NCI-H1092 (cell line): ENCODE data around the gene RAB12.
"Not testable (repeated sequence)": the region's sequence is repeated elsewhere in the genome, so short reads cannot be mapped to it uniquely, and the experiment has no call there.

Source experiments
- DNase-seq: peaks from one replicate; lab custom pipeline; 2025; lab: John Stamatoyannopoulos, UW

Gene RAB12

GRCh38 chr18:8651478-8652261 is 42.4 kb downstream of the RAB12 start:
- not testable (repeated sequence) for DNase-seq

GRCh38 chr18:8654503-8655451 is 45.5 kb downstream of the RAB12 start:
- DNase-seq = no peak

GRCh38 chr18:8656232-8656631 is 47.0 kb downstream of the RAB12 start:
- DNase-seq = no peak

DNA sequence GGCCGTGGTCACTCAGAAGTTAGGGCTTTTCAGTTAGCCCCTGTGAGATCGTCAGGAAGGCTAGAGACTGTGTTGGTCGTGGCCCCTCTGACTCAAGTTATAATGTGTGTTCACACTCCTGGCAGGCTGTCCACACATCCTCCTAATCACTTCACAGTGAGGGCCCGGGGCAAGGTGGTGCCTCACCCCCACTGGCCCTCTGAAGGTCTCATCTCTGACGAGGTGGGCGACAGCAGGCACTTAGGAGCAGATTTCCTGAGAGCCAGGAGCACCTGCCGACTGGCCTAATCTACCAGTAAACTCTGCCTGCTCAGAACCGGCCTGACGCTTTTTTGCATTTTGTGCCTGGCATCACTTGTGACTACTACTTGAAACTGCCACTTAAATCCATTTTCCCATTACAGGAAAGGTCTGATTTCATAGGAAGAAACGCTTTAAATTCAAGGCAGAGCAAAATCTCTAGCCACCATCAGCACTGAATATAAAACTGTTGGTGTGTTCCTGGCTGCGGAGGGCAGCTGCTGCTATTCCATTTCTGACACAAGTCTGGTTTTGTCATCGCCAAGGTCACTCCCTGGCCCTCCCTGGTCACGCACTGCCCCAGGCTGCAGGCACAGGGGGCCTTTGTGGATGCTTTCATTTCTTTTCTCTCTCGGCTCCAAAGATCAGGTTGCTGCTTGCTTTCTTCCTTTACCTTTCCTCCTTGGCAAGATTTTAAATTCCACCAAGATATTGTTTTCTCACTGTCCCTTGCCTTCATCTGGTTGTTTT is 48.0 kb downstream of the RAB12 start:
- DNase-seq = peak; percentile 29

DNA sequence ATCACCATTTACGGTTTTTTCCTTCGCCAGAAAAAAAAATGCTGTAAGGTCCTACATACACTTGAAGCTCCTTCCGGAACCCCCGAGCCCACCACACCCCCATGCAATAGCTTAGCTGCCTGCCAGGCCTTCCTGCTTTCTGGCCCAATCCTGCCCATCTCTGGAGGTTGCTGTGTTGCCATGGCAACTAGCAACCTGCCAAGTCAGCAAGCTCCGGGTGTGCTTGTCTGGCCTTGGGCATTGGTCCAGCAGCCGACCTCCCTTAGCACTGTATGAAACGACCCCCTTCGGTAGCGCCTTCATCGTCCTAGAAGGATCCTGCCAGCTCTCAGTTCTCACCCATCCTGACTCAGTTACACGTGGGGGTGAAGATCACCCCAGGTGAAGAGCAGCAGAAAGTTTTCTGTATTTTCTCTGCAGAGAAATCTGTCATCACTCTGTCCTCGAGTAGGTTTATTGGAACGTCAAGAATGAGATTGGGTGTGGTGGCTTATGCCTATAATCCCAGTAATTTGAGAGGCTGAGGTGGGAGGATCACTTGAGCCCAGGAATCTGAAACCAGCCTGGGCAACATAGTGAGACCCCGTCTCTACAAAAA is 48.7 kb downstream of the RAB12 start:
- peak; percentile 76 for DNase-seq

- DNase-seq = no peak
Measured at GRCh38 chr18:8658858-8659485, 49.7 kb downstream of the RAB12 start.

GRCh38 chr18:8659609-8660242 is 50.5 kb downstream of the RAB12 start:
- peak; percentile 32 for DNase-seq

- no peak for DNase-seq
Measured at GRCh38 chr18:8660316-8660715, 51.1 kb downstream of the RAB12 start.

- DNase-seq = peak; percentile 89
Measured at GRCh38 chr18:8661754-8662559, 52.7 kb downstream of the RAB12 start.

DNA sequence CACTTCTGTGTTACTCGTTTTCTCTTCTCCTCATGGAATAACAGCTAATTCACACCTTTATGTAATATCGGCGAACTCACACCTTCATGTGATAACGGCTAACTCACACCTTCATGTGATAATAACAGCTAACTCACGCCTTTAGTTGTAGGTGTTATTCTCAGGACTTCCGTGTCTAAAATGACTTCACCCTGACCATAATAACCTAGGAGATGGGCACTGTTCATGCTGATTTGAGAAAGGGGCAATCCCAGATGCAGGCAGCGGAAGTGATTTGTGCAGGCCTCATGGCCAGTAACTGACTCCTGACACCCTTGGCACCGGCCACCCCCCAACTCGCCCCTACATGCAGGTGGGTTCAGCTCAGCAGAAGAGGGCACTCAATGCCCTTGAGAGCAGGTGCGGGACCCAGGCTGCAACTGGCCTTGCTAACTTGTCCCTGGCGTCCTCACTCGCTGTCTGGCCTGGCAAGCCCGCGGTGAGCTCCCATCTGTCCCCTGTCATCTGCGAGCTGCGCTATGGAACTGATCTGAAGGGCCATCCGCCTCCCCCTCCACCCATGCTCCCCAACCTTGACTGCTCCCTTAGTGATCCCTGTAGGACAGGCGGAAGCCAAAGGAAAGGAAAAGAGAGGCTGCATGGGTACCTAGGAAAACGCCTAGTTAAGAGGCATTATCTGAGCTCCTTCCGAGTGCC is 53.5 kb downstream of the RAB12 start:
- DNase-seq = peak; percentile 45

DNA sequence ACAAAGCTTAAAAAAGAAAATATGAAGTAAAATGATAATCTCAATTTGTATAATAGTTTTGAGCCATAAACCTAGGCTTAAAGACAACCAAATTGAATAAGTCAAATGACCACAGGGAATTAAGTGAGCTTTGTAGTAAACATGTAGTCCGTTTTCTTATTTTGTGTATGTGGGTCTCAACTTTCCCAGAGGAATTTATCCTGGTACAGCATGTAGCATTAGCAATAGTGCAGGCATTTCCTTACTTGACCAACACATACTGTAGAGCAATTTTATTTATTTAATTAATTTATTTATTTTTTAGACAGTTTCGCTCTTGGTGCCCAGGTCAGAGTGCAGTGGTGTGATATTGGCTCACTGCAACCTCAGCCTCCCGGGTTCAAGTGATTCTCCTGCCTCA is 58.6 kb downstream of the RAB12 start:
- DNase-seq = no peak

- DNase-seq = no peak
Measured at GRCh38 chr18:8668381-8668780, 59.1 kb downstream of the RAB12 start.

DNA sequence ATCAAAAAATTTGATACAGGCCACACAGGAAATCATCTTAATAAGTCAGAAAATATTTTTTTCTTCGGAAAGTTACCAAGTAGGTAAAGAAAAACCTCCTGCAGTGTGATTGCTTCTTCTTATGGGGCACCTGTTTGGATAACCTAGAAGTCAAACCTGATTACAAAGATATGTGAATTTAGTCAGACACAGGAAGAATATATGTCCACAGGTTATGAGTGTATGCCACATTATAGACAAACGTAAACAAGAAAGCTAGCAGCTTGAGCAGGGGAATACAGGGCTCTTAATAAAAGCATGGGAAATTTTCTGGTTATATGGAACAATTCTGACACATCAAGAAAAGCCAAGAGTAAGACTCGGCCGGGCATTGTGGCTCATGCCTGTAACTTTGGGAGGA is 60.3 kb downstream of the RAB12 start:
- DNase-seq = no peak

DNA sequence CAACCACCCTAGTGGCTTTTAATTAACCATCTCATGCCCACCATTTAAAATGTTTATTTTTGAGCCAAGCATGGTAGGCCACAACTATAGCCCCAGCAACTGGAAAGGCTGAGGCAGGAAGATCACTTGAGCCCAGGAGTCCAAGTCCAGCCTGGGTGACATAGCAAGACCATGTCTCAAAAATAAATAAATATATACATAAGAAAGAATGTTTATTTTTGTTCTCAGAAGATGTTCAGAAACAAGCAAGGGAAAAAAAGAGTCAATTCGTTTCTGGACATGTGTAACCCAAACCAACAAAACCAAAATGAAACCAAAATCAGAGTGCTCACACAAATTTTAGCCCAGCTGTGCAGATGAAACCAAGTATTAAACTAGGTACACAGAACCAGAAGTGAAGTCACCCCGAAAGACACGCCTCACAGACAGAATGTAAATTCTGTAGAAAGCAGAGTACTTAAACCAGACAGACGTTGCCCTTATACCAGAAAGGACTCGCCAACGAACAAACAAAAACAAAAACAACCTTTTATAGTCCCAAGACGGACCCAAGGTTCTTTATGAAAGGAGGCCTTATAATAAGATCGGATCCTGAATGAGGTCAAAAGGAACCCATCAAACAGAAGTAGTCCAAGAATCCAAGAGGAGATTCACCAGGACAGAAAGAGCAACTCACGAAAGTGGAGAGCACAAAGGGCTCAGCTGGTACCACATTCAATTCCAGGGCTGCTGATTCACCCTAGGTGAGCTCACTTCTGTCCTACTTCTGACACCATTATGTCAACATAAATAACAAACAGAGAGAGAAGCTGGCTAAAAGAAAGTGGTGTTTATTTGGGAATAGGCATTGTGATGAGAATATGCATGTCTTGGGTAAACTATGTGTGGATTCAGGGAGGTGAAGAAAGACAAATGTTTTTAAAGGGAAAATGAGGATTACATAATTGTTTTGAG is 64.3 kb downstream of the RAB12 start:
- DNase-seq = no peak

- DNase-seq = no peak
Measured at GRCh38 chr18:8675057-8675456, 65.8 kb downstream of the RAB12 start.

DNA sequence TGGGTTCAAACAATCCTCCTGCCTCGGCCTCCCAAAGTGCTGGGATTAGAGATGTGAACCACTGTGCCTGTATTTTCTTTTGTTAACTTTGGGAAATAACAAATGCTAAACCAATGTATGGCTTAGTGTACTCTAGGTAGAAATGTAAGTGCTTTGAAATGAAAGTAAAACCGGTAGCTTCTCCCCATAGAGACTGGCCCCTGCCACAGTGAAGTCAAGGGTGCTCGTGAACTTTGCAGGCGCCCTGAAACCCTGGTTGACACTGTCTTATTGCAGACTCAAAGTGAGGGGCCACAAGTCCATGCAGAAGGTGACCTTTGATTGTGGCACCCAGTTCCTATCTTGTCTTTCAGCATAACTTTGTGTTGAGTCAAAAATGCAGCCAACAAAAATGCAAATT is 72.0 kb downstream of the RAB12 start:
- no peak for DNase-seq

GRCh38 chr18:8684577-8684976 is 75.3 kb downstream of the RAB12 start:
- no peak for DNase-seq
